ENCODE measurements around the gene FGD6.

The FGD6 gene

GRCh38 chr12:95130096-95130495 is 87.2 kb downstream of the FGD6 start:
- H3K4me3 ChIP-seq (replicated peaks; ENCODE audit: low read depth, low read length) = no peak overlapping the region
- TF ChIP-seq, protein P1, sequence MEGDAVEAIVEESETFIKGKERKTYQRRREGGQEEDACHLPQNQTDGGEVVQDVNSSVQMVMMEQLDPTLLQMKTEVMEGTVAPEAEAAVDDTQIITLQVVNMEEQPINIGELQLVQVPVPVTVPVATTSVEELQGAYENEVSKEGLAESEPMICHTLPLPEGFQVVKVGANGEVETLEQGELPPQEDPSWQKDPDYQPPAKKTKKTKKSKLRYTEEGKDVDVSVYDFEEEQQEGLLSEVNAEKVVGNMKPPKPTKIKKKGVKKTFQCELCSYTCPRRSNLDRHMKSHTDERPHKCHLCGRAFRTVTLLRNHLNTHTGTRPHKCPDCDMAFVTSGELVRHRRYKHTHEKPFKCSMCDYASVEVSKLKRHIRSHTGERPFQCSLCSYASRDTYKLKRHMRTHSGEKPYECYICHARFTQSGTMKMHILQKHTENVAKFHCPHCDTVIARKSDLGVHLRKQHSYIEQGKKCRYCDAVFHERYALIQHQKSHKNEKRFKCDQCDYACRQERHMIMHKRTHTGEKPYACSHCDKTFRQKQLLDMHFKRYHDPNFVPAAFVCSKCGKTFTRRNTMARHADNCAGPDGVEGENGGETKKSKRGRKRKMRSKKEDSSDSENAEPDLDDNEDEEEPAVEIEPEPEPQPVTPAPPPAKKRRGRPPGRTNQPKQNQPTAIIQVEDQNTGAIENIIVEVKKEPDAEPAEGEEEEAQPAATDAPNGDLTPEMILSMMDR (IDR thresholded peaks at IDR 0.05; ENCODE audit: low read length, missing control alignments) = no peak
- no peak for DNase-seq (ENCODE audit: low read depth)

- TF ChIP-seq, protein P1 (IDR thresholded peaks at IDR 0.05; ENCODE audit: low read length, missing control alignments) = no peak
- no peak overlapping the region for H3K4me3 ChIP-seq (replicated peaks; ENCODE audit: low read depth, low read length)
- no peak for DNase-seq (ENCODE audit: low read depth)
These were observed 88.2 kb downstream of the FGD6 start for GRCh38 chr12:95129115-95129514.

GRCh38 chr12:95126736-95127135 is 90.5 kb downstream of the FGD6 start:
- H3K4me3 ChIP-seq (replicated peaks; ENCODE audit: low read depth, low read length) = no peak overlapping the region

GRCh38 chr12:95126076-95126475 is 91.2 kb downstream of the FGD6 start:
- DNase-seq (ENCODE audit: low read depth) = no peak
- TF ChIP-seq, protein P1 (IDR thresholded peaks at IDR 0.05; ENCODE audit: low read length, missing control alignments) = no peak
- no peak overlapping the region for H3K4me3 ChIP-seq (replicated peaks; ENCODE audit: low read depth, low read length)

More at GRCh38 chr12:95126736-95127135, 90.5 kb downstream of the FGD6 start:
- TF ChIP-seq, protein P1 (IDR thresholded peaks at IDR 0.05; ENCODE audit: low read length, missing control alignments) = no peak
- no peak for DNase-seq (ENCODE audit: low read depth)

DNA sequence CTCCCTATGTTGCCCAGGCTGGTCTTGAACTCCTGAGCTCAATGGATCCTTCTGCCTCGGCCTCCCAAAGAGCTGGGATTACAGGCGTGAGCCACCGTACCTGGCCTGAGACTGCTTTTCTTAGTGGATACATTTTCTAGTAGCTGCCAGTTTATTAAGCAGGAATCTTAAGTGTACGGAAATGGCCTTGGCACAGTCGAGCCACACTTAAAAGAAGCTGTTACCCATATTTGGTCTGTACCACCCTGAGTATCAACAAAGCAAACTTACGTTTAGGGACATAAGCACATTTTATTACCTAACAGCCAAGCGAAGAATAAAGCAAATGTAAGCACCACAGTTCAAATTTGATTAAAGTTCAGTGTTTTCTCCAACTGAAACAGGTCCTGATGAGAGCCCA is 93.2 kb downstream of the FGD6 start:
- no peak overlapping the region for H3K4me3 ChIP-seq (replicated peaks; ENCODE audit: low read depth, low read length)
- no peak for DNase-seq (ENCODE audit: low read depth)
- TF ChIP-seq, protein P1 (IDR thresholded peaks at IDR 0.05; ENCODE audit: low read length, missing control alignments) = no peak

GRCh38 chr12:95118788-95119179 is 98.5 kb downstream of the FGD6 start:
- TF ChIP-seq, protein P1 (IDR thresholded peaks at IDR 0.05; ENCODE audit: low read length, missing control alignments) = no peak
- H3K4me3 ChIP-seq (replicated peaks; ENCODE audit: low read depth, low read length) = no peak overlapping the region
- no peak for DNase-seq (ENCODE audit: low read depth)

DNA sequence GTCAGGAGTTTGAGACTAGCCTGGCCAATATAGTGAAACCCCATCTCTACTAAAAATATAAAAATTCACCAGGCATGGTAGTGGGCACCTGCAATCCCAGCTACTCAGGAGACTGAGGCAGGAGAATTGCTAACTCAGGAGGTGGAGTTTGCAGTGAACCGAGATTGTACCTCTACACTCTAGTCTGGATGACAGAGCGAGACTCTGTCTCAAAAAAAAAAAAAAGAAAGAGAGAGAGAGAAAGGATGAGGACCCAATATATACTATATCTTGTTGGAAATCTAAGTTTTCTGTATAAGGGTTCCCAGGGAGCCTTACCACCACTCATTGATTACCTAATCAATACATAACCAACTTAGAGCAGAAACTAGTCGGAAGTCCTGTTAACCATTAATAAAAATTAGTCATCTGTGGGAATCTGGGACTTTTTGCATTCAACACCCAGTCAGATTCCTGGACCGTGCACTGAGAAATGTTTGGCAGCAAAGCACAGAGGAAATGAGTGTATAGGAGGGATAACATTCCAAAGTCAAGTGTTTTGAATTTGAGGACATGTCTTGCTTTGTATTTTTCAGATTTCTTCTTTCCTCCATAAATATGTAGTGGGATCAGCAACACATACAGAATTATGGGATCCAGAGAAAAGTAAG is 99.0 kb downstream of the FGD6 start:
- DNase-seq (ENCODE audit: low read depth) = peak; percentile 90
- no peak overlapping the region for H3K4me3 ChIP-seq (replicated peaks; ENCODE audit: low read depth, low read length)
- TF ChIP-seq, protein P1 (IDR thresholded peaks at IDR 0.05; ENCODE audit: low read length, missing control alignments) = no peak
